GM06990 (cell line): Measurements from ENCODE around the gene NKX2-2.

Experiments used
- DNase-seq: peaks from one replicate; pipeline ENCODE4 v3.0.0-alpha.2; 2011; ENCODE audit not compliant: insufficient read length; ENCODE audit errors: extremely low read depth
- H3K27me3 ChIP-seq: replicated peaks from 2 replicates; pipeline ENCODE4 v1.6.0; 2011; ENCODE audit warnings: low read length; ENCODE audit not compliant: control insufficient read depth, insufficient read depth
- H3K36me3 ChIP-seq: 2 replicates; pipeline ENCODE4 v1.5.1; 2011; ENCODE audit warnings: low read length; ENCODE audit not compliant: control insufficient read depth, insufficient read depth
- H3K4me3 ChIP-seq: replicated peaks from 2 replicates; pipeline ENCODE4 v1.5.1; 2011; ENCODE audit warnings: low read depth, mild to moderate bottlenecking, control low read depth, low read length
- TF ChIP-seq, protein P1 (sequence below): IDR thresholded peaks from 2 replicates; pipeline ENCODE4 v1.5.1; 2011; ENCODE audit warnings: low read length, control low read depth, mild to moderate bottlenecking, inconsistent platforms; ENCODE audit not compliant: insufficient read depth, poor library complexity, severe bottlenecking

NKX2-2 gene

GRCh38 chr20:21555470-21556120, 41.7 kb upstream of the NKX2-2 start:
- TF ChIP-seq, protein P1, sequence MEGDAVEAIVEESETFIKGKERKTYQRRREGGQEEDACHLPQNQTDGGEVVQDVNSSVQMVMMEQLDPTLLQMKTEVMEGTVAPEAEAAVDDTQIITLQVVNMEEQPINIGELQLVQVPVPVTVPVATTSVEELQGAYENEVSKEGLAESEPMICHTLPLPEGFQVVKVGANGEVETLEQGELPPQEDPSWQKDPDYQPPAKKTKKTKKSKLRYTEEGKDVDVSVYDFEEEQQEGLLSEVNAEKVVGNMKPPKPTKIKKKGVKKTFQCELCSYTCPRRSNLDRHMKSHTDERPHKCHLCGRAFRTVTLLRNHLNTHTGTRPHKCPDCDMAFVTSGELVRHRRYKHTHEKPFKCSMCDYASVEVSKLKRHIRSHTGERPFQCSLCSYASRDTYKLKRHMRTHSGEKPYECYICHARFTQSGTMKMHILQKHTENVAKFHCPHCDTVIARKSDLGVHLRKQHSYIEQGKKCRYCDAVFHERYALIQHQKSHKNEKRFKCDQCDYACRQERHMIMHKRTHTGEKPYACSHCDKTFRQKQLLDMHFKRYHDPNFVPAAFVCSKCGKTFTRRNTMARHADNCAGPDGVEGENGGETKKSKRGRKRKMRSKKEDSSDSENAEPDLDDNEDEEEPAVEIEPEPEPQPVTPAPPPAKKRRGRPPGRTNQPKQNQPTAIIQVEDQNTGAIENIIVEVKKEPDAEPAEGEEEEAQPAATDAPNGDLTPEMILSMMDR = no peak
- Histone ChIP-seq H3K27me3 (no peaks in the 10 kb centered on the region), H3K4me3 (no peak overlapping the region), H3K36me3 (no peaks in the 10 kb centered on the region)
- DNase-seq = no peak

- Histone ChIP-seq H3K36me3 (no peaks in the 10 kb centered on the region), H3K27me3 (no peaks in the 10 kb centered on the region), H3K4me3 (no peak overlapping the region)
- no peak for DNase-seq
- TF ChIP-seq, protein P1 = no peak
Observed at GRCh38 chr20:21554985-21555384, 41.1 kb upstream of the NKX2-2 start.

DNA sequence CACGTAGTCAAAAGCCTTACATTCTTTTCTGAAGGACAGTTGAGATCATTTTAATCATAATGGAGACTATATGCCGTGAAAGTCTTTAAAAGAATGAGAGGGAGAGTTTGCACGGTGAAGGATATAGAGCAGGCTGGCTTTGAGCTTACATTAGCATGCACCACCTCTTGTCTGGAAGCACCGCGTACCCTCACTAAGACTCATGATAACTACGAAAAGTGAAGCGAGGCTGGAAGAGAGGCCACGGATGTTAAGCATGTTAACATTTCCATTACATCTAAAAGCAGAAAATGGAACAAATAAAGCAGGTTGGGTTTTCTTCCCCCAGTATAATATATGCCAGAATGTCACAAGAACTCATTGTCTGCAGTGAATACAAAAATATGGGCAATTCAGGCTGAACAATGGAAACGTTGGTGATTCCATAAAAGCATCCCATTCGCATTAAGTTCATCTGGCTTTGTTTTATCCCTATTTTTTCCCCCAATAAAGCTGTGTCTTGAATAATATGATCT, 40.6 kb upstream of the NKX2-2 start:
- Histone ChIP-seq H3K27me3 (no peaks in the 10 kb centered on the region), H3K36me3 (no peaks in the 10 kb centered on the region), H3K4me3 (no peak overlapping the region)
- TF ChIP-seq, protein P1 = no peak
- DNase-seq = no peak

DNA sequence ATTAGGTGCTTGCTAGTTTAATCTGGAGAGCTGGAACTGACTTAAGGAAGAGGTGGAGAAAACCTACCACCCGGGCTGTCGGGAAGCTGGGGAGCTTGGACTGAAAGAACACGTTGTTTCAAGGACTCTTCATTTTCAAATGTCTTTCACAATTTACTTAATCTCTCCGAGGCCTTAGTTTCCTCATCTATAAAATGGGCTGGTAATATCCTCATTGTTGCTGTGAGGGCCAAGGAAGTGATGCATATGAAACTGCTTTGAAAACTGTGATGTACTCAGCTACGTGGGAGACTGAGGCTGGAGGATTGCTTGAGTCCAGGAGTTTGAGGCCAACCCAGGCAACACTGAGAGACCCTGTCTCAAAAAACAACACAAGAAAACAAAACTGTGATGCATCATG, 36.7 kb upstream of the NKX2-2 start:
- Histone ChIP-seq H3K4me3 (no peak overlapping the region), H3K27me3 (no peaks in the 10 kb centered on the region), H3K36me3 (no peaks in the 10 kb centered on the region)
- no peak for DNase-seq
- TF ChIP-seq, protein P1 = no peak

GRCh38 chr20:21548390-21549035, 34.6 kb upstream of the NKX2-2 start:
- Histone ChIP-seq H3K36me3 (no peaks in the 10 kb centered on the region), H3K27me3 (no peaks in the 10 kb centered on the region), H3K4me3 (no peak overlapping the region)
- peak; percentile 64 for DNase-seq
- TF ChIP-seq, protein P1 = no peak
